Measurements from ENCODE around the gene PACSIN2.

The PACSIN2 gene

GRCh38 chr22:43006016-43006505 is 8.9 kb downstream of the PACSIN2 start:
- Histone ChIP-seq H3K4me1 (ENCODE audit: control insufficient read depth, low read length) (peaks cover 23% of the 10 kb centered on the region), H3K79me2 (ENCODE audit: control insufficient read depth, low read length) (peaks cover 100% of the 10 kb centered on the region), H3K4me3 (ENCODE audit: low read length) (no peak overlapping the region), H3F3A (ENCODE audit: control insufficient read depth, insufficient read depth) (no peaks in the 10 kb centered on the region), H3K27me3 (ENCODE audit: control insufficient read depth, low read length) (no peaks in the 10 kb centered on the region), H3K27ac (ENCODE audit: low read depth, low read length) (no peak overlapping the region), H3K4me2 (ENCODE audit: low read length) (no peak overlapping the region), H4K20me1 (ENCODE audit: control insufficient read depth, insufficient read depth, low read depth, low read length) (peaks cover 16% of the 10 kb centered on the region; the same call in 1 of the 2 replicates), H3K9me3 (ENCODE audit: control insufficient read depth, insufficient read depth, low read length) (no peaks in the 10 kb centered on the region), H3K9me2 (replicated peaks; ENCODE audit: control insufficient read depth, low read length) (no peaks in the 10 kb centered on the region), H3K36me3 (ENCODE audit: control insufficient read depth, low read length) (peaks cover 4% of the 10 kb centered on the region; the same call in 1 of the 2 replicates)
- TF ChIP-seq CTCF (IDR thresholded peaks at IDR 0.05; ENCODE audit: low read depth, low read length, poor library complexity, severe bottlenecking) (no peak), EZH2phosphoT487 (IDR thresholded peaks at IDR 0.05; ENCODE audit: borderline replicate concordance, low read length) (no peak)

- peaks cover 16% of the 10 kb centered on the region; the same call in 1 of the 2 replicates for H4K20me1 ChIP-seq (ENCODE audit: control insufficient read depth, insufficient read depth, low read depth, low read length)
- peaks cover 100% of the 10 kb centered on the region for H3K79me2 ChIP-seq (ENCODE audit: control insufficient read depth, low read length)
- H3K4me2 ChIP-seq (ENCODE audit: low read length), result no peak overlapping the region
- H3K9me3 ChIP-seq (ENCODE audit: control insufficient read depth, insufficient read depth, low read length), result no peaks in the 10 kb centered on the region
- H3F3A ChIP-seq (ENCODE audit: control insufficient read depth, insufficient read depth), result no peaks in the 10 kb centered on the region
- H3K4me3 ChIP-seq (ENCODE audit: low read length), result no peak overlapping the region
- no peaks in the 10 kb centered on the region for H3K27me3 ChIP-seq (ENCODE audit: control insufficient read depth, low read length)
- H3K36me3 ChIP-seq (ENCODE audit: control insufficient read depth, low read length), result peaks cover 4% of the 10 kb centered on the region; the same call in 1 of the 2 replicates
- H3K9me2 ChIP-seq (replicated peaks; ENCODE audit: control insufficient read depth, low read length), result no peaks in the 10 kb centered on the region
- peaks cover 23% of the 10 kb centered on the region for H3K4me1 ChIP-seq (ENCODE audit: control insufficient read depth, low read length)
- no peak for TF ChIP-seq EZH2phosphoT487 (IDR thresholded peaks at IDR 0.05; ENCODE audit: borderline replicate concordance, low read length)
- TF ChIP-seq CTCF (IDR thresholded peaks at IDR 0.05; ENCODE audit: low read depth, low read length, poor library complexity, severe bottlenecking), result no peak
- no peak overlapping the region for H3K27ac ChIP-seq (ENCODE audit: low read depth, low read length)
Observed at GRCh38 chr22:43005106-43005505, 9.8 kb downstream of the PACSIN2 start.

DNA sequence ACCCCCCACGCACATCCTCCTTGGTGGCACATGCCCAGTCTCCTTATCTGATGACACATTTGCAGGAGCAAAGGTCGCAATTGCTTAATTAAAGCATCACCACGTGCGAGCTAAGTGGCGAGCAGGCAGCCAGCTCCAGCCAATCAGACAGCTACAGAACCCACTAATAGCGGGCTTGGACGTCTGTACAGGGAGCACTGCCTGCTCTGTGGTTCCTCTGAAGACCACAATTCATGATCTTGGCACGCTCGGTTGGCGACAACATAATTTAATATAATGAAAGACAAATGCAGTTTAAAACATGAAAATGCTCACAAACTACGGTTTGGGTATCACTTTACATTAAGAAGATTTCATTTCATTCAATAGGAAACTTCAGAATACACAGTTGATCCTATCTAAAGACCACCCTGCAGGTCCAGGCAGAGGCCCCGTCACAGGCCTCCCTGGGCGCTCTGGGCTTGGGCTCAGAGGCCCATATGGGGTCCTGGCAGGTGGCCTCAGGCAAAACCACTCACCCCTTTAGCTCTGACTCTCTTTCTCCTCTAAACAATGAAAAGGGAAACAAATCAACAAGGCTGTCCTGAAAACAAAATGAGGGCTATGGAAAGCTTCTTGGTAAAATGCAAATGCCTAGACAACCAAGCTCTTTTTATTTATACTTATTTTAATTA is 10.4 kb downstream of the PACSIN2 start:
- Histone ChIP-seq H3K4me2 (ENCODE audit: low read length) (no peak overlapping the region), H3K27me3 (ENCODE audit: control insufficient read depth, low read length) (no peaks in the 10 kb centered on the region), H4K20me1 (ENCODE audit: control insufficient read depth, insufficient read depth, low read depth, low read length) (peaks cover 16% of the 10 kb centered on the region; the same call in 1 of the 2 replicates), H3K4me3 (ENCODE audit: low read length) (no peak overlapping the region), H3K79me2 (ENCODE audit: control insufficient read depth, low read length) (peaks cover 100% of the 10 kb centered on the region), H3F3A (ENCODE audit: control insufficient read depth, insufficient read depth) (no peaks in the 10 kb centered on the region), H3K4me1 (ENCODE audit: control insufficient read depth, low read length) (peaks cover 22% of the 10 kb centered on the region), H3K9me2 (replicated peaks; ENCODE audit: control insufficient read depth, low read length) (no peaks in the 10 kb centered on the region), H3K9me3 (ENCODE audit: control insufficient read depth, insufficient read depth, low read length) (no peaks in the 10 kb centered on the region), H3K27ac (ENCODE audit: low read depth, low read length) (no peak overlapping the region), H3K36me3 (ENCODE audit: control insufficient read depth, low read length) (peaks cover 3% of the 10 kb centered on the region; the same call in 1 of the 2 replicates)
- TF ChIP-seq EZH2phosphoT487 (IDR thresholded peaks at IDR 0.05; ENCODE audit: borderline replicate concordance, low read length), result no peak
- no peak for TF ChIP-seq CTCF (IDR thresholded peaks at IDR 0.05; ENCODE audit: low read depth, low read length, poor library complexity, severe bottlenecking)

All from DOHH2 (cell line).